GM10847 (cell line): ENCODE results near the gene NOTCH1.

Source experiments
- POLR2A ChIP-seq: IDR thresholded peaks from 2 replicates; pipeline ENCODE4 v1.6.1; 2011; ENCODE audit not compliant: insufficient read length; ENCODE audit errors: extremely low read depth

NOTCH1 gene

DNA sequence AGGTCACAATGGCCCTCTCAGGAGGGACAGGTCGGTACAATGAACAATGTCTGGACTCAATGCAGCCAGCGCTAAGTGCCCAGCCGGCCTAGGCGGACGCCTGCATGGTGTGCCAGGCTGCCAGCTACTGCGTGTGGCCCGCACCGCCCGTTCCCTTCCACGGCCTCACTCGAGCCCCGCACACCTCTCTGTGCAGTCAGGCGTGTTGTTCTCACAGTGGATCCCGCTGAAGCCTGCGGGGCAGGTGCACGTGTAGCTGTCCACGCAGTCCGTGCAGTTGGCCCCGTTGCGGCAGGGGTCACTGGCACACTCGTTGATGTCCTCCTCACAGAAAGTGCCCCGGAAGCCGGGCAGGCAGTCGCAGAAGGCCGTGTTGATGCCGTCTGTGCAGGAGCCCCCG is 36.3 kb downstream of the NOTCH1 start:
- no peak for TF ChIP-seq POLR2A

DNA sequence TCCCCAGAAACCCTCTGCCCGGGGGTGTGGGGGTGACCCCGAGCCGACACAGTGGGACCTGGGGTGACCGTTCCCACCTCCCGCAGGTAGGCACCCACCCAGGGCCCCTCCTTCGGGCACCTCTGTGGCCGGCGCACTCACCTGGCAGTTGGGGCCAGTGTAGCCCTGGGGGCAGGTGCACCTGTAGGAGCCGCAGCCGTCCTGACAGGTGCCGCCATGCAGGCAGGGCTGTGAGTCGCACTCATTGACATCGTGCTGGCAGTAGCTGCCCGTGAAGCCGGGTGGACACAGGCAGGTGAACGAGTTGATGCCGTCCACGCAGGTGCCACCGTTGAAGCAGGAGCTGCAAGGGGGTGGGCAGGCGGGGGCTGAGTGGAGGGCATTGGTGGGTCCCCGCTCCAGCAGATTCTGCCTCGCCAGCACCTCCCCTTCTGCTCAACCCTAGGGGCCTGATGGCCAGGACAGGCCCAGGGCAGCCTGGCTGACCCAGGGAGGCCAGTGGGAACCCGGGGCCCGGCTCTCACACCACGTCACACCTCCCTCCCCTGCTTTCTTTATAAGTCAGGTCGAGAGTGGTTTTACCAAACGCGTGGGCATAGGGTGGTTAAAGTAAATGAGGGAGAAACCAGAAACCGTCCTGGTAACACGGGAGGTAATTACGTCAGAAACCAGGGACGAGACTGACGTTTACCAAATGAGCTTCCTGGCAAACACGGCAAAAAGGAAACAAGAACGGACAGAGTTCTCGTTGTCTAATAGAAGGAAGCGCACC is 36.9 kb downstream of the NOTCH1 start:
- TF ChIP-seq POLR2A, result no peak

DNA sequence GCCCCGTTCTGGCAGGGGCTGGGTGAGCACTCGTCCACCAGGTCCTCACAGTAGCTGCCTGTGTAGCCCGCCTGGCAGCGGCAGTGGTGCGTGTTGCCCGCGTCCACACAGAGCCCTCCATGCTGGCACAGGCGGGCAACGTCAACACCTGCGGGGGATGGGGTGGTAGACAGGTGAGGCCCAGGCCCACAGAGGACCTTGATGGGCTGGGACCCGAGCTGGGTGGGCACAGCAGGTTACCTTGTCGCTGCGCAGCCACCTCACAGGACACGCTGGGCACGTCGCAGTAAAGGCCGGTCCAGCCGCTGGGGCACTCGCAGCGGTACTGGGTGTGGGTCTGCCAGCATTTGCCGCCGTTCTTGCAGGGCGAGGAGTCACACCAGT is 37.9 kb downstream of the NOTCH1 start:
- TF ChIP-seq POLR2A, result no peak

DNA sequence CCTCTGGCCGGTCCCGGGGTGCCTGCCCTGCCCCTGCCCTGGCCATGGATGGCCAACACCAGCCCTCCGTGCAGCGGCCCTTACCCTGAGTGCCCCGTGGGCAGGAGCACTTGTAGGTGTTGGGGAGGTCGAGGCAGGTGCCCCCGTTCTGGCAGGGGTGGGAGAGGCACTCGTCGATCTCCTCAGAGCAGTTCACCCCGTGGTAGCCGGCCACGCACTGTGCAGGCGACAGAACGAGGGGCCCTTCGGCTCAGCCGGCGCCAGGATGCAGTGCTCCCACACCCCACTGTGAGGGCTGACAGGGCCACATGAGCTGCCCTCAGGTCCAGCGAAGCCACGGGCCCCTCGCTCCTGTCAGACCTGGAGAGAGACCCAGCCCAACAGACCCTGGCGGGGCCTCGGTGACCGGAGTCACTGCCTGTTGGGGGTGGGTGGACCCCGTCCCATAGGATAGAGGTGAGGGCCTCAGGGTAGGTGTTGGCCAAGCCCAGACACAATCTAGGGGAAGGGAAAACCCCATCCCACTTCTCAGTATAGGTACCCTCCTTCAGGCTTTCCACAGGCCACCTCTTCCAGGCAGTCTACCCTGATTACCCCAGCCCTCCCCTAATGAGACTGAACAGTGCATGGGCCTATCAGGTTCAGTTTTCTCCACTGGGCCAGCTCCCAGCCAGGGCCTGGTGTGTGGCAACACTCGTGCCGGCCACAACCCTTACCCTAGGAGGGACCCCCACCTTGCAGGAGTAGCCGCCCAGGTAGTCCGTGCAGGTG is 38.4 kb downstream of the NOTCH1 start:
- TF ChIP-seq POLR2A, result no peak

DNA sequence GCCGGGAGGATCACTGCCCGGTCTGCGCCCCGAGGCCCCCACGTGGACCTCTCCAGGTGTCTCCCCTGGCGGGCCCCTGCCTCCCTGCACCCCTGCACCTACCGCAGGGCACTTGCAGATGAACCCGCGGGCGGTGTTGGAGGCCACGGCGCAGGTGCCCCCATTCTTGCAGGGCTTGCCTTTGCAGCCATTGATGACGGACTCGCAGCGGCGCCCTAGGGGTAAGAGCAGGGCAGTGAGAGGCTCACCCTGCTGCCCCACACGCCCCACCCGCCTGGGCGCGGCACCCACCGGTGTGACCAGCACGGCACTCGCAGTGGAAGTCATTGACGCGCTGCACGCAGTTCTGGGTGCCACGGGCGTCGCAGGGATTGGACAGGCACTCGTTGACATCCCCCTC is 39.4 kb downstream of the NOTCH1 start:
- TF ChIP-seq POLR2A, result no peak

DNA sequence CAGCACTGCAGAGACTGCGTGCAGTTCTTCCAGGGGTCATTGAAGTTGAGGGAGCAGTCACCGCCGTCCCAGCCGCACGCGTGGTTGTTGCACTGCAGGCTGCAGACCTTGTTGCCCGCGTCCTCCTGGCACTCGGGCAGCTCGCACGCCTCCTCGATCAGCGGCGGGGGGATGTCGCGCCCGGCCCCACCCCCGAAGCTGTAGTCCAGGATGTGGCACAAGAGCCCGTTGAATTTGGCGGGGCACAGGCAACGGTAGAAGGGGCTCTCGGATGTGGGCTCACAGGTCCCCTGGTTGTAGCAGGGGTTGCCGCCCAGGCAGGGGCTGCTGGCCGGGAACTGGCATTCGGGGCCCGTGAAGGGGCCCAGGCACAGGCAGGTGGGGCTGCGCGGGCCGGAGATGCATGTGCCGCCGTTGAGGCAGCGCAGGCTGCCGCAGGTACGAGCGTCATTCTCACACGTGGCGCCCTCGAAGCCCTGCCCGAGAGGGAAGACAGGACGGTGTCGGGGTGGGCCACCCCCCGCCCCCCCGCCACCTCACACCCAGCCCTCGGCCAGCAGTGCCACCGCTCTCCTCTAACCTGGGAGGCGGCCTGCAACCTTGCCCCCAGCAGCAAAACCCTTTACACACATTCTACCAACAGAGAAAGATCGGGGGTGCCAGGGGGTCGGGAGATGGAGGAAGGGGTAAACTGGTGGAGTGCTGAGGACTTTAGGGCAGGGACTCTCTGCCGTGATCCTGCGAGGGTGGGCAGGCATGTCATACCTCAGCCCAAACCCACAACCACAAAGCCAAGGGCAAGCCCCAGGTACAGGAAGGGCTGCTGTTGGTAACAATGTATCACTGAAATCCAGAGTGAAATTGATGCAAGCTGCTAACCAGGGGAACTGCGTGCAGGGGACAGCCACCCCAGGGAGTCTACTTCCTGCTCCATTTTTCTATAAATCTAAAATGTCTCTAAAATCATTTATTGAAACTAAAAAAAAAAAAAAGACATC is 40.1 kb downstream of the NOTCH1 start:
- TF ChIP-seq POLR2A, result no peak

DNA sequence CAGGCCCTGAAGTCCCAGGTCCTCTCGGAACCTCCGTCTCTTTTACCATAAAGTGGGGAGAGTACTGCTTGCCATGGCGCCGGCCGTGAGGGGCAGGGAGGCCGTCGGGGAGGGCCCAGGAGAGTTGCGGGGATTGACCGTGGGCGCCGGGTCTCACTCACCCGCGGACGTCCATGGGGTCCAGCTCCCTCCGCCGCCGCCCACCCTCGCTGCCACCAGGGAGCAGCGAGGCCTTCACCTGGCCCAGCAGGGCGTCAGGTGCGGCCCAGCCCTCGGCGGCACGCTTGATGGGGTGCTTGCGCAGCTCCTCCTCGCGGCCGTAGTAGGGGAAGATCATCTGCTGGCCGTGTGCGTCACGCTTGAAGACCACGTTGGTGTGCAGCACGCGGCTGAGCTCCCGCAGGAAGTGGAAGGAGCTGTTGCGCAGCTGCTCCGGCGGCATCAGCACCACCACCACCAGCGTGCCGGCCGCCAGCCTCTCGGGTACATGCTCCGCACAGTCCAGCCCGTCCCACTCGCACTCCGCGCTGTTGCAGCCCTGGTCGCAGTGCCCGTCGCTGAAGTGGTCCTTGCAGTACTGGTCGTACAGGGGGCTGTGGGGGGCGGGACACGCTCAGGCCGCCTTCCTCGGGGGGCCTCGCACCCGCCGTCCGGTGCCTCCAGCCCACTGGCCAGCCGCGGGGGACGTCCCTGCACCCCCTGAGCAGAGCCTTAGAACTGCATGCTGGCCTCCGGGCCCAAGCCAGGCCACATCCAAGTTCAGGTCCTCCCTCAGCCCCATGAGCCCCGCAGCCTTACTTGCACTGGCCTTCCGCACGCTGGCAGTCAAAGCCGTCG is 41.1 kb downstream of the NOTCH1 start:
- TF ChIP-seq POLR2A, result no peak

DNA sequence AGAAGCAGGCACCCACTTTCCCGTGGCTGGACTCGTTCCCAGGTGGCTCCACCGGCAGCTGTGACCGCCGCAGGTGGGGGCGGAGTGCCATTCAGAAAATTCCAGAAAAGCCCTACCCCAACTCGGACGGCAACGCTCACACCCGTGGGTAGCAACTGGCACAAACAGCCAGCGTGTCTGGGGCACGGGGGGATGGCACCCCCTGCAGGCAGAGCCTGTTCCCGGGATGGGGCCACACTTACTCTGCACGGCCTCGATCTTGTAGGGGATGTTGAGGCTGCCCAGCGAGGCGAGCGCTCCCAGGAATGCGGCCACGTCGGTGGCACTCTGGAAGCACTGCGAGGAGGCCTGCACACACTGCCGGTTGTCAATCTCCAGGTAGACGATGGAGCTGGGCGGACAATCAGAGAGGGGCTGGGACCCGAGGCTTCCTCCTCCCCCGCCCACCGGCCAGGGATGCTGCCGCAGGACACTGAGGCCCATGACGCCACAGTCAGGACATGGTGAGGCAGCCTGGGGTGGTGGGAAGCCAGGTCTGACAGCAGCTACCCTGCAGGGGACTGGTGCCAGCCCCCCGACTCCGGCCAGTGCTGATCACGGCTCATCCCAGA is 42.8 kb downstream of the NOTCH1 start:
- TF ChIP-seq POLR2A, result no peak

DNA sequence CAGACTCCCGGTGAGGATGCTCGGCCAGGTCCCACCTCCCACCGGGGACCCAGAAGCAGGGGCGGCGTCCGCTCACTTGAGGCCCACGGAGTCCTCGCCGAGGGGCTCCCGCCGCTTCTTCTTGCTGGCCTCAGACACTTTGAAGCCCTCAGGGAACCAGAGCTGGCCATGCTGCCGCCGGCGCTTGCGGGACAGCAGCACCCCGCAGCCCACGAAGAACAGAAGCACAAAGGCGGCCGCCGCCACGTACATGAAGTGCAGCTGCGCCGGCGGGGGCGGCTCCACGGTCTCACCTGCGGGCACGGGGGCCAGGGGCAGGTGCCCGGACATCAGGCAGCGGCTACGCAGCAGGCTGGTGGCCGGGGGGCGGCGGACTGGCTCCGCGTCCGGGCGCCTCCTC is 43.7 kb downstream of the NOTCH1 start:
- no peak for TF ChIP-seq POLR2A

DNA sequence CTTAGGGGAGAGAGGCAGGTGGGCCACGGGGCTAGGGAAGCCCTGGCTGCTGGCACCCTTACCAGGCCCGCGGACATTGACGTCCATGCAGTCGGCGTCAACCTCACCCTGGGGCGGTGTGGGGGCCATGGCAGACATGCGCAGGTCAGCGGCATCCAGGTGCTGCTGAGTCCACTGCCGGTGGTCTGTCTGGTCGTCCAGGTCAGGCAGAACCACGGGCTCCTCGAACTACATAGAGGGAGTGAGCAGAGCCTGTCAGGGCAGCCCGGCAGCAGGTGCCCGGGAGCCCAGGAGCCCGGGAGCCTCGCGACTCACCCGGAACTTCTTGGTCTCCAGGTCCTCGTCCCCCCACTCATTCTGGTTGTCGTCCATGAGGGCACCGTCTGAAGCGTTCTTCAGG is 44.2 kb downstream of the NOTCH1 start:
- no peak for TF ChIP-seq POLR2A

DNA sequence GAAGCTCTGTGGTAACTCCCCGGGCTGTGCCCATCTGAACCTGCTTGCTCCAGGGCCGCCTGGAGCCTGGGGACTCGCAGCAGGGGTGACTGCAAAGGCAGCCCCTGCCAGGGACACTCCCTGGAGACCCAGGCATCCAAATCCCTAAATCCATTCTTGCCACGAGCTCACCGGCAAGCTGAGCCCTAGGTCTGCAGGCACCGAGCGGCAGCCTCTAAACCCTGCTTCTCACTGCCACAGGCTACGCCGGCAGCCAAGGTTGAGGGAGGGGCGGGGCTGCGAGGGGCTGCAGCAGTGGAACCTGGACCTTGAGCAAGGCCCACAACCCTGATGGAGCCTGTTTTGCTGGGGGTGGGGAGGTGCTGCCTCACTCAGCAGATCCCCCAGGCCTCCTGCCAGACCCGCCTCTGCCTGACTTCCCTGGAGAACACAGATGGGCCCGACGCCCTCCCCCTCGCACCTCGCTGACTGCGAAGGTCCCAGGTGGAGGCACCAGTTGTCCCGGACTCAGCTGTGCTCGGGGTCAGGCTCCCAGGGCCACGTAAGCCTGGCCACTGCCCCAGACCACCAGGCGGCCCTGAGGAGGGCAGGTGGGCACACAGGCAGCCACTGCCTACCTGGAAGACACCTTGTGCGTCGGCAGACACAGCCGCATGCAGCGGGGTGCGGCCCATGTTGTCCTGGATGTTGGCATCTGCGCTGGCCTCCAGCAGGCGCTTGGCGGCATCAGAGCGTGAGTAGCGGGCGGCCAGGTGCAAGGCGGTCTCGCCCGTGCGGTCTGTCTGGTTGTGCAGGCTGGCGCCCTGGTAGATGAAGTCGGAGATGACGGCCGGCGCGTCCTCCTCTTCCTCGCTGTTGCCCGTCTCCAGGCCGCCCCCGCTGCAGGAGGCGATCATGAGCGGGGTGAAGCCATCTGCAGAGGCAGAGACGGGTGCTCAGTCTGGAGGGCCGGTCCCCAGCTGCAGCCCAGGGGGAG is 45.6 kb downstream of the NOTCH1 start:
- no peak for TF ChIP-seq POLR2A

DNA sequence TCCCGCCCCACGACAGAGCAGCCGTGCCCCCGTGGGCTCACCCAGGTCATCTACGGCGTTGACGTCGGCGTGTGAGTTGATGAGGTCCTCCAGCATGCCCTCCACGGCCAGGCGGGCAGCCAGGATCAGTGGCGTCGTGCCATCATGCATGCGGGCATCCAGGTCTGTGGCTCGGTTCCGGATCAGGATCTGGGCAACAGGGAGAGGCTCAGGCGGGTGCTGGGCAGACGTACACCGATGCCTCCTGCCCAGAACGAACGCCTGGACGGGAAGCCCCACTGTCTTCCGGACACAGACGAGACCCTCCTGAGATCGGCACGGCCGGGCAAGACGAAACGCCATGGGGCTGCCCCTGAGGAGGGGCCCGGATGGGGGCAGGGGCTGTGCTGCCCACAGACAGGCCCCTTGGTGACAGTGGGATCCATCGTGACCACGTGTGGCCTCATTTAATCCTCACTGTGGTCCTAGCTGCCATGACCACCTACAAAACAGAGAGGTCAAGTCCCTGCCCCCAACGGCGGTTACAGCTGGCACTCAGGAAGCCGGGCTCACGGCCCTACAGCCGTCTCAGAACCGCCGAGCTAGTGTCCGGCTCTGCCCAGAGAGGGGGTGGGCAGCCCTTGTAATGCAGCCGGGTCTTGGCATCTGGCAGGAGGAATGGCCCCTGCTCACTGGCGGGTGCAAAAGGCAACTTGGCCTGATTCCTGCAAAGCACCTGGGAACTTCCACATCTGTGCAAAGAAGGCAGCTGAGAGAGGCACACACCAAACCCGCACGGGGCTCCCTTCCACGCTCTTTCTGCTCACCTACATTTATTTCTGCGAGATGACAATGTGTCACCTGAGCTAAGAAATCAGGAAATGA is 46.5 kb downstream of the NOTCH1 start:
- TF ChIP-seq POLR2A, result no peak
